SK-N-MC (cell line): ENCODE data around the gene ST8SIA6.
"Not testable (repeated sequence)": the region's sequence is repeated elsewhere in the genome, so short reads cannot be mapped to it uniquely, and the experiment has no call there.

Source experiments
- DNase-seq: peaks from one replicate; pipeline ENCODE4 v3.0.0-alpha.2; 2011; ENCODE audit warnings: low read depth, low spot score
- H3K27ac ChIP-seq: fragments of 200-600 bp; sonication (generic); 2 replicates; pipeline ENCODE4 v1.5.1; 2016; ENCODE audit warnings: mixed run types
- H3K36me3 ChIP-seq: fragments of 200-600 bp; sonication (generic); 2 replicates; pipeline ENCODE4 v1.6.1; 2017; ENCODE audit warnings: antibody characterized with exemption, low read length, mixed read lengths; ENCODE audit not compliant: insufficient read depth
- H3K4me3 ChIP-seq: fragments of 200-600 bp; sonication (generic); 2 replicates; pipeline ENCODE4 v1.5.1; 2016
- H3K9ac ChIP-seq: fragments of 200-600 bp; sonication (generic); 2 replicates; pipeline ENCODE4 v1.8.0; 2017; ENCODE audit warnings: mixed run types, mixed read lengths; ENCODE audit not compliant: insufficient read length
- H3K9me3 ChIP-seq: fragments of 200-600 bp; sonication (generic); 2 replicates; pipeline ENCODE4 v1.6.1; 2017; ENCODE audit warnings: low read depth, mild to moderate bottlenecking, antibody characterized with exemption, low read length, moderate library complexity, mixed read lengths
- EZH2 ChIP-seq: fragments of 200-600 bp; sonication (generic); IDR thresholded peaks from one replicate; pipeline ENCODE4 v1.6.1; 2017; ENCODE audit warnings: antibody characterized with exemption
- FOXP2 ChIP-seq: optimal IDR thresholded peaks from 2 replicates; pipeline ENCODE3; 2011; ENCODE audit warnings: mild to moderate bottlenecking, moderate library complexity; ENCODE audit not compliant: insufficient read depth; ENCODE audit errors: extremely low read length, control extremely low read depth
- POLR2AphosphoS5 ChIP-seq: IDR thresholded peaks from 2 replicates; pipeline ENCODE4 v1.6.1; 2012; ENCODE audit warnings: mild to moderate bottlenecking, low read depth, low read length, borderline replicate concordance

ST8SIA6 gene

DNA sequence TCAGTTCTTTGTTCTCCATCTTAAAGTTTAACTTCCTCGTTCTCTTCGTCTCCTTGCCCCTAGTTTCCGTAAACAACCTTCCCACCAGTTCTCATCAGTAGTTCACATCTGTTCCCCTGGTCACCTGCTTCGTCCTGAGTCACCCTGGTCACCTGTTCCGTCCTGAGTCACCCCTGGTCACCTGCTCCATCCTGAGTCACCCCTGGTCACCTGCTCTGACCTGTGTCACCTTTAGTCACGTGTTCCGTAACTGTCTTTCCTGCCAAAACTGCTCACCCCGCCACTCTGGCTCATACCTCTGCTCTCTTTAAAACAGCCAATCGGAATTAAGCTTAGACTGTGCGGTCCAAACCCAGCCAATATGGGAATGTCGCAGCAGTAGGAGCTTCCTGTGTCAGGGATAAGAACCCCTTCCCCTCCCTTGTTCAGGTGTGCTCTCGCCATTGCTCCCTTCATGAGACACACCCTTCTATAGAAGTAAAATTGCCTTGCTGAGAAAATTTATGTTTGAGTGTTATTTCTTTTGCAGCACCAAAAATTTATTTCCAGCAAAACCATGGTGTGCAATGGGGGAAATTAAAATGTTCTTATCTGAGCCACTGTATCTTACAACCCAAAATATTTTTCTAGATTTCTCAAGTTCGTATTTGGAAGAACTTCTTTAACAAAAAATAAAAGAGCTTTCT, 114.1 kb downstream of the ST8SIA6 start:
- TF ChIP-seq FOXP2 (no peak), EZH2 (no peak), POLR2AphosphoS5 (no peak)
- DNase-seq = no peak
- Histone ChIP-seq H3K4me3 (no peak overlapping the region), H3K9ac (no peak overlapping the region), H3K9me3 (no peaks in the 10 kb centered on the region), H3K36me3 (no peaks in the 10 kb centered on the region), H3K27ac (no peak overlapping the region)

DNA sequence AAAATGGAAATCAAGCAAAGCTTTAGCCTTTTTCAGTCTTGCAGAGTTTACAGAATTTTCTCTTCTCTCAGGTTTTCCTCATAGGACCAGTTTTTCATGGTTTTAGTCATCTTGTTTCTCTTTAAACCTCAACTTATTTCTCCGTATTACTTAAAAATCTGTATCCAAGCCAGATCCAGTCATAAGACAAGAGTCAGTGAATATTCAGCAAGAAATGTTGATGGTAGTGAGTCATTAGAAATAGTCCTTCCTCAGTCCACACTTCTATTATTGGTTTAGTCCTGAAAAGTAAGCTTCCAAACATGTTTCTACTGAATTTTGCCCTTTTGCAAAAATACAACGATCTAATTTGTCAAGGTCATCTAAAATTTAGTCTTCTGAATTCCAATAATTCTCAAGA, 119.3 kb downstream of the ST8SIA6 start:
- no peak overlapping the region for H3K4me3 ChIP-seq
- H3K27ac ChIP-seq = no peak overlapping the region
- H3K36me3 ChIP-seq = no peaks in the 10 kb centered on the region
- DNase-seq = no peak
- TF ChIP-seq FOXP2 = no peak
- TF ChIP-seq EZH2 = no peak
- no peak for TF ChIP-seq POLR2AphosphoS5
- no peak overlapping the region for H3K9ac ChIP-seq
- H3K9me3 ChIP-seq = no peaks in the 10 kb centered on the region

DNA sequence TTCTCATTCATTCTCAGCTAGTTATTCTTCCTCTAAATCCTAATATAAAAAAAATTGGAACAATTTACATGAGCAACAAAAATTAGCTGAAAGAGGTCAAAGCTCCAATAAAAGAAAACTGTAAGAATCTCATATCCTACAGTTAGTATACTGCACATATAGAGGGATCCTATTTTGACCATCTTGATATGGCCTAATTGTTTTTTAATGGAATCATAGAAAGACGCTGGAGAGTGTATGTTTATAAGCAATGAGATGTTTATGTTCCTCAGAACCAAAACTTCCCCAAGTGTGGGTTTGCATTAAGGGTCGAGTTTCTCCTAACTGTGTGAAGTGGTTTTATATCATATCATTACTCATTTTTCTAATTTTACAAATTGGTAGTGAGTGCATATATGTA, 123.9 kb downstream of the ST8SIA6 start:
- TF ChIP-seq POLR2AphosphoS5 (no peak), FOXP2 (no peak), EZH2 (no peak)
- no peak for DNase-seq
- H3K9ac ChIP-seq = no peak overlapping the region
- no peak overlapping the region for H3K27ac ChIP-seq
- H3K36me3 ChIP-seq = no peaks in the 10 kb centered on the region
- H3K4me3 ChIP-seq = no peak overlapping the region
- no peaks in the 10 kb centered on the region for H3K9me3 ChIP-seq

DNA sequence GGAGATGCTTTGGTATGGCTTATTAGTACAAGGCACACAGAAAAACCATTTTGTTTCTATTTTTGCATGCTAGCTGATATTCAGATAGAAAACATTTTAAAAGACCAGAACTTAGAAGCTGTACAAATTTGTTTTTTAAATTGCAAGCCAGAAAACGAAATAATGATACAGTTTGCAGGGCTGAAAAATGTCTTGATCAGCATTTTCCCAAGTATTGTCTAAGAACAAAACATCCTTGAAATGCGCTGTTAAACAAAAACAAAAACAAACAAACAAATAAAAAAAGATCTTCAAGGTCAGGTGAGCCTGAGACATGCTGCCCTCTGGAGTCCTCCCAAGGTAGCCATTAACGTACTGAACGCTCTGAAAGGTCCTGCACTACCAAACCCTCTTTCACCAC, 128.0 kb downstream of the ST8SIA6 start:
- Histone ChIP-seq H3K9ac (no peak overlapping the region), H3K27ac (no peak overlapping the region), H3K36me3 (no peaks in the 10 kb centered on the region), H3K9me3 (no peaks in the 10 kb centered on the region), H3K4me3 (no peak overlapping the region)
- DNase-seq = no peak
- TF ChIP-seq EZH2 (no peak), POLR2AphosphoS5 (no peak), FOXP2 (no peak)

DNA sequence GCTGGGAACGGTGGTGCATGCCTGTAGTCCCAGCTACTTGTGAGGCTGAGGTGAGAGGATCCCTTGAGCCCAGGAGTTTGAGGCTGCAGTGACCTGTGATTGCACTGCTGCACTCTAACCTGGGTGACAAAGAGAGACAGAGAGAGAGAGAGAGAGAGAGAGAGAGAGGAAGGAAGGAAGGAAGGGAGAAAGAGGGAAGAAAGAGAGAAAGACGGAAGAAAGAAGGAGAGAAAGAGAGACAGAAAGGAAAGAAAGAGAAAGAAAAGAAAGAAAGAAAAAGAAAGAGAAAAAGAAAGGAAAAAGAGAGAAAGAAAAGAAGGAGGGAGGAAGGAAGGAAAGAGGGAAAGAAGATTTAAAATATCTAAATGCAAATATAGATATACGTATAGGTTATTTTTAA, 132.4 kb downstream of the ST8SIA6 start:
- not testable (repeated sequence) for H3K9me3 ChIP-seq

DNA sequence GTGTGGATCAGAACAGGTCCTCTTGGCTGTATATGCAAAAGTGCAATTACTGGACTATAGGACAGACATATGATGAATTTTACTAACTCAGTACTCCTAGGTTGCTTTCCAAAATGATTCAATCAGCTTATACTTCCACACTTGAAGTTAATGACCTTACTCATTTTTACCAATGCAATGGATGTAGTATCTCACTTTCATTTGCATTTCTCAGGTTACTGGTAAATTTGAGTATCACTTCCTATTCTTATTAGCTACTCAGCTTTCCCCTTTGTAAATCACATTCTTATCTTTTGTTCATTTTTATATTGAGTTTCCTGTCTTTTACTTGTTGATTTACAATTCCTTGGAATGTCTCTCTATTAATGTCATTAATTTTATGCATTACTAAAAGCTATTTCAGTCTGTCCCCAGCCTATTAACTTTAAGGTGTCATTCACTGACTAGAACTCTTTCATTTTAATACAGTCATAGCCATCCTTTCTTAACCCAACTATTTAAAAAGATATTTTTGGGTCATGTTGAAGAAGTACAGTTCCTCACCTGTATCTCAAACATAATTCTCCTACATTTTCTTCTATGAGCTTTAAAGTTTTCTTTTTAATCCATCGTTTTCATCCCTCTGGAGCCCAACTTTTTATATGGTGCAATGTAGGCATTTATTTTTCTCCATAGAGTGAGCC, 137.8 kb downstream of the ST8SIA6 start:
- H3K27ac ChIP-seq = no peak overlapping the region
- H3K36me3 ChIP-seq = no peaks in the 10 kb centered on the region
- no peak for TF ChIP-seq POLR2AphosphoS5
- no peak for TF ChIP-seq EZH2
- TF ChIP-seq FOXP2 = no peak
- H3K9me3 ChIP-seq = no peaks in the 10 kb centered on the region
- H3K9ac ChIP-seq = no peak overlapping the region
- DNase-seq = no peak
- H3K4me3 ChIP-seq = no peak overlapping the region

More for the DNA sequence above, 132.4 kb downstream of the ST8SIA6 start:
- not testable (repeated sequence) for H3K27ac ChIP-seq, H3K4me3 ChIP-seq, H3K9ac ChIP-seq, H3K36me3 ChIP-seq, DNase-seq

DNA sequence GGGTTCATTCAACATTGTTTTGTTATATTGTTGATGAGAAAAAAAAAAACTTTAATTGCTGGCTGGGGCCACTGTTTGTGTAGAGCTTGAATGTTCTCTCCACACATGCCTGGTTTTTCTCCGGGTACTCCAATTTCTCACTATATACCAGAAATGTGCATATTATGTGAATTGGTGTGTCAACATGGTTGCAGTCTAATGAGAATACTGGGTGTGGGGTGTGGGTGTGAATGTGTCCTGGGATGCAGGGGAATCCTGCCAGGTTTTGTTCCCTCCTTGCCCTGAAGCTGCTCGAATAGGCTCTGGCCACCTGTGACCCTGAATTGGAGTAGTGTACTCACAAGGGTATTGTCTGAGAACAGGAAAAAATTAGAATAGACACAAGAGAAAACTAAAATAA, 145.0 kb downstream of the ST8SIA6 start:
- Histone ChIP-seq H3K9me3 (no peaks in the 10 kb centered on the region), H3K9ac (no peak overlapping the region), H3K4me3 (no peak overlapping the region), H3K36me3 (no peaks in the 10 kb centered on the region), H3K27ac (no peak overlapping the region)
- TF ChIP-seq POLR2AphosphoS5 (no peak), EZH2 (no peak), FOXP2 (no peak)
- no peak for DNase-seq

DNA sequence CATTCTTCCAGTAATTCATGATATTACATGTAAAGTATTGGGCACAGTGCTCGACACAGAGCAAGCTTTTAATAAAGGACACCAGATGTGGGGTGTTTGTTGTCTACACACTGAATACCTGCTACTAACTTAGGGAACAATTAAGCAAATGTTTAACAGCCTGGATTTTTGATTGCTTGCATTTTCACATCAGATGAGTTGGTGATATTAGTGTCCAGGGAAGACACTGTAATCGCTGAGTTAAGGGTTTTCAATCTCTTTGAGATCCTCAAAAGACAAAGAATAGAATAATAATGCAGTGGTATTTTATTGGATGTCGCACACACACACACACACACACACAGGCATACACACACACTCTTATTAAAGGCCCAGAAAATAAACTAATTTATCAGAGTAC, 147.3 kb downstream of the ST8SIA6 start:
- Histone ChIP-seq H3K27ac (no peak overlapping the region), H3K9ac (no peak overlapping the region), H3K9me3 (no peaks in the 10 kb centered on the region), H3K4me3 (no peak overlapping the region), H3K36me3 (no peaks in the 10 kb centered on the region)
- no peak for TF ChIP-seq POLR2AphosphoS5
- TF ChIP-seq FOXP2 = no peak
- no peak for TF ChIP-seq EZH2
- no peak for DNase-seq

DNA sequence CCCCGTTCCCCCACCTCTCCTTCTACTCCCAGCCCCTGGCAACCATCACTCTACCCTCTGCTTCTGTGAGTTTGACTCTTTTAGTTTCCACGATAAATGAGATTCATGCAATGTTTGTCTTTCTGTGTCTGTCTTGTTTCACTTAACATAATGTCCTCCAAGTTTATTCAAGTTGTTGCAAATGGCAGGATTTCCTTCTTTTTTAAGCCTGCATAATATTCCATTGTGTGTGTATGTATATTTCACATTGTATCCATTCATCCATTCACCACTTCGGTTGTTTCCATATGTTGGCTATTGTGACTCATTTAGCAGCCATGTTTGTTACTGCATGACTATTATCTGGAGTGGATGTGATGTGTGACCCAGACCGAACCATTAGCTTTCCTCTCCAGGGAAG, 162.0 kb downstream of the ST8SIA6 start:
- no peak for TF ChIP-seq POLR2AphosphoS5
- no peak for TF ChIP-seq FOXP2
- no peak for TF ChIP-seq EZH2
- no peak for DNase-seq
- no peaks in the 10 kb centered on the region for H3K36me3 ChIP-seq
- no peak overlapping the region for H3K9ac ChIP-seq
- H3K4me3 ChIP-seq = no peak overlapping the region
- no peak overlapping the region for H3K27ac ChIP-seq
- H3K9me3 ChIP-seq = no peaks in the 10 kb centered on the region
